IPS-18a (cell line): Measurements from ENCODE around the gene BCL7C.
"Not testable (repeated sequence)": the region's sequence is repeated elsewhere in the genome, so short reads cannot be mapped to it uniquely, and the experiment has no call there.

Source experiments
- H3K27ac ChIP-seq: one replicate; pipeline ENCODE4 v1.5.1; 2013; ENCODE audit warnings: low read length
- H3K27me3 ChIP-seq: one replicate; pipeline ENCODE4 v1.6.1; 2013; ENCODE audit warnings: mild to moderate bottlenecking, low read length; ENCODE audit not compliant: control insufficient read depth, insufficient read depth
- H3K36me3 ChIP-seq: one replicate; pipeline ENCODE4 v1.6.1; 2013; ENCODE audit warnings: low read depth, low read length; ENCODE audit not compliant: control insufficient read depth
- H3K4me1 ChIP-seq: one replicate; pipeline ENCODE4 v1.6.1; 2013; ENCODE audit warnings: low read depth, low read length; ENCODE audit not compliant: control insufficient read depth
- H3K4me3 ChIP-seq: one replicate; pipeline ENCODE4 v1.5.1; 2013; ENCODE audit warnings: low read length
- H3K9ac ChIP-seq: one replicate; pipeline ENCODE4 v1.6.1; 2013; ENCODE audit warnings: mild to moderate bottlenecking, low read length, moderate library complexity
- H3K9me3 ChIP-seq: one replicate; pipeline ENCODE4 v1.6.1; 2013; ENCODE audit warnings: low read depth, low read length; ENCODE audit not compliant: control insufficient read depth

BCL7C gene

DNA sequence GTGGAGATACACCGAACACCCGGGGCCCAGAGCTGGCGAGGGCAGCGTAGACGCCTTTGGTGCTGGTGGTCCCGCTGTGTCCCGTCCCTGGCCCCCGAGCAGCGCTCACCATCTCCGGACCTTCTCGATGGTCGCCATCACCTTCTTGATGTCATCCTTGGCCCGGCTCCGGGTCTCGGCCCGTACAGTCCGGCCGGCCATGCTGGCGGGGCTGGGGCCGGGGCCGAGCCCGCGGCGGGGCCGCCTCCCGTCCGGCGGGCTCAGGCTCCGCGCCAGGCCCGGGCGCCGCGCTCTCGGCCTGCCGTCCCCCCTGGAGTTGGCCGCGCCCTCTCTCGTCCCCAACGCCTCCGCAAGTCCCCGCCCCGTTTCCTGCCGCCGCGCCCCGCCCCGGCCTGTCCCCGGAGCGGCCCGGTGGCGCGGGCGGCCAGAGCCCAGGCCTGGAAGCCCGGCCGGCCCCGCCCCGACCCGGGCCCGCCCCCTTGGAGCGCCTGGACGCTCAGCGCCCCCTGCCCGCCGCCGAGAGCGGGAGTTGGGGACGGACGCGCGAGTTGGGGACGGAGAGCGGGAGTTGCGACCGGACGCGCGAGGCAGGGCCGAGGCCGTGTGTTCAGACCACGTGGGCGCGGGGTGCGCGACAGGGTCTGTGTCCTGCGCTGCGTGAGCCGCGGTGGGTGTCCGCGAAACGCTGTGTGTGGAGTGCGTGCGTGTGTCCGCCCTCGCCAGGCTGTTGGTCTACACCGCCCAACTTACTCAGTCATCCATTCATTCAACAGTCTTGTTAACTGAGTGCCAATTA, at the start of gene BCL7C:
TSS of gene BCL7C (minus strand) at position 334 of the 796 bp plus-strand sequence. CDS start at position 201, 133 bp downstream.
- no peaks in the 10 kb centered on the region for H3K9me3 ChIP-seq
- H3K27ac ChIP-seq, result no peak within 1 kb of the TSS
- peaks cover 11% of the 10 kb centered on the region for H3K4me1 ChIP-seq
- peak within 1 kb of the TSS; percentile 79 for H3K4me3 ChIP-seq
- H3K27me3 ChIP-seq, result peaks cover 13% of the 10 kb centered on the region
- peaks cover 4% of the 10 kb centered on the region for H3K36me3 ChIP-seq
- peak within 1 kb of the TSS; percentile 51 for H3K9ac ChIP-seq

DNA sequence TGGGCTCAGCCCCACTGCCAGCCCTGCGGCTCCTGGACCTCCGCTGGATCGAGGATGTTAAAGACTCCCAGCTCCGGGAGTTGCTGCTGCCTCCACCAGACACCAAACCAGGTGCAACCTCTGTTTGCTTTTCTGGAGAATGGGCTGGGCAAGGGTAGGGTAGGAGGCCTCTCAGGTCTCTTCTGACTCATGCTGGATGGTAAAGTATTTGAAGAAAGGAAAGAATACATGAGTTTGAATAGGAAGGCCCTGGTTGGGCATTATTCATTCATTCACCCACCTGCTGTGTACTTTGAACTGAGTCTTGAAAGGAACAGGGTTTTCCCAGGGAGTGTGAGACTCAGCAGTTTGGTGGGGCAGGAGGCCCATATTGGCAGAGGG, 48.5 kb upstream of the BCL7C start:
- no peaks in the 10 kb centered on the region for H3K9me3 ChIP-seq
- no peak overlapping the region for H3K4me3 ChIP-seq
- H3K27me3 ChIP-seq, result no peaks in the 10 kb centered on the region
- no peak overlapping the region for H3K27ac ChIP-seq
- no peak overlapping the region for H3K9ac ChIP-seq
- H3K4me1 ChIP-seq, result peaks cover 17% of the 10 kb centered on the region
- peaks cover 24% of the 10 kb centered on the region for H3K36me3 ChIP-seq

DNA sequence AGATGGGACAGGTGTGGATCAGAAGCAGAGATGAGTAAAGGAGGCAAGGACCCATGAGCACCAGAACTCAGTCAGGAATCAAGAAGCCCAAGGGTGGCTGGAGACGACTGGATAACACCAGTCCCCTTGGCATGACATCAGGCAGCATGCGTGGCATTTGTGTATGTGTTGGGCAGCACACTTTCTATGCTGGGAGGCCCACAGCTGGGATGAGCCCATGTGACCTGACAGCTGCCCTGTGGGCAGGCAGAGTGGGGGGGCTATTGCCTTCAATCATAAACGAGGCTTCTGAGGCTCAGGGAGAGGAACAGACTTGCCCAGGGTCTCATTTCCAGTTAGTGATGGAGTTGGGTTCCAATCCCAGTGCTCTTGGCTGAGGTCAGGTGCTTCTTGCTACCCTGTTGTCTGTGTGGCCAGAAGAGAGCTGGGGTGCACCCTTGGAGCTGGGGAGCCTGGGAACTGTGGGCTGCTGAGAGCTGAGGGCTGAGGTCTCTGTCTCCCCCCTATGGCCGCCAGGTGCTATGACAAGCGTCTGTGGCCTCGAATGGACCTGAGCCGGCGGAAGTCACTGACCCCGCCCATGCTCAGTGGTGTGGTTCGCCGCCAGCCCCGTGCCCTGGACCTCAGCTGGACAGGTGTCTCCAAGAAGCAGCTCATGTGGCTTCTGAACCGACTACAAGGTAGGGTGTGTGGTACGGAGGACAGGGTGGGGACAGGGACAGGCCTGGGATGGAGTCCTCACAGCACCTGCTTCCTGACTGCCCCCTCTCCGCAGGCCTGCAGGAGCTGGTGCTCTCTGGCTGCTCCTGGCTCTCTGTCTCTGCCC, 47.9 kb upstream of the BCL7C start:
- Histone ChIP-seq H3K4me1 (peaks cover 11% of the 10 kb centered on the region), H3K9me3 (no peaks in the 10 kb centered on the region), H3K9ac (no peak overlapping the region), H3K4me3 (no peak overlapping the region), H3K36me3 (peaks cover 29% of the 10 kb centered on the region), H3K27me3 (no peaks in the 10 kb centered on the region), H3K27ac (no peak overlapping the region)

DNA sequence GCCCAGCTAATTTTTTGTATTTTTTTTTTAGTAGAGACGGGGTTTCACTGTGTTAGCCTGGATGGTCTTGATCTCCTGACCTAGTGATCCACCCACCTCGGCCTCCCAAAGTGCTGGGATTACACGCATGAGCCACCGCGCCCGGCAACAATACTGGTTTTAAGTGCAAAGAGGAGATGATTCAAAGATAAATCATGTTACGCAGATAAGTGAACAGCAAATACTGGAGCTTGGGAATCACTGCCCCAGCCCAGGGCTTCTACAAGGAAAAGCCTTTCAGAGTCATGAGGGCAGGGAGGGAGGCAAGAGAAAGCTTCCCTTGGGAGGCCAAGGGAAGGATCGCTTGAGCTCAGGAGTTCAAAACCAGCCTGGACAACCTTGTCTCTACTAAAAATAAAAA, 45.7 kb upstream of the BCL7C start:
- not testable (repeated sequence) for H3K27me3 ChIP-seq, H3K9me3 ChIP-seq, H3K9ac ChIP-seq, H3K4me3 ChIP-seq, H3K27ac ChIP-seq, H3K4me1 ChIP-seq
- H3K36me3 ChIP-seq, result peaks cover 37% of the 10 kb centered on the region

DNA sequence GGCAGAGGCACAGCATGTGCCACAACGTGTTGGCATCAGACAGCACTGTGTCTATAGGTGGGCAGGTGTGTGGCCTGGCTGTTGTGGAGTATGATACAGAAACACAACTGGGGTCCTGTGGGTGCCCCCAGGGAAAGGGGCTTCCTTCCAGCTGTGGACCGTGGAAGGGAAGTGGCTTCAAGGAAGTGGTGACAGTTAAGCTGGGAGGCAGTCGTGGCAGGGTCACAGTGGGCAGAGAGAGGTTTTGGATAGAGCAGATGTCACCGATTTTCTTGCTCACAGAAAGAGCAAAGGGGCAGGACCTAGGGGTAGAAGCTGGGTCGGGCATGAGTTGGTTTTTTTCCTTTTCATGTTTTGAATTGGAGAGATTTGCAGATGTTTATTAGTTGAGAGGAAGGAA, 43.8 kb upstream of the BCL7C start:
- H3K9ac ChIP-seq, result no peak overlapping the region
- no peak overlapping the region for H3K4me3 ChIP-seq
- no peak overlapping the region for H3K27ac ChIP-seq
- peaks cover 34% of the 10 kb centered on the region for H3K36me3 ChIP-seq
- H3K9me3 ChIP-seq, result no peaks in the 10 kb centered on the region
- peaks cover 4% of the 10 kb centered on the region for H3K4me1 ChIP-seq
- H3K27me3 ChIP-seq, result no peaks in the 10 kb centered on the region

DNA sequence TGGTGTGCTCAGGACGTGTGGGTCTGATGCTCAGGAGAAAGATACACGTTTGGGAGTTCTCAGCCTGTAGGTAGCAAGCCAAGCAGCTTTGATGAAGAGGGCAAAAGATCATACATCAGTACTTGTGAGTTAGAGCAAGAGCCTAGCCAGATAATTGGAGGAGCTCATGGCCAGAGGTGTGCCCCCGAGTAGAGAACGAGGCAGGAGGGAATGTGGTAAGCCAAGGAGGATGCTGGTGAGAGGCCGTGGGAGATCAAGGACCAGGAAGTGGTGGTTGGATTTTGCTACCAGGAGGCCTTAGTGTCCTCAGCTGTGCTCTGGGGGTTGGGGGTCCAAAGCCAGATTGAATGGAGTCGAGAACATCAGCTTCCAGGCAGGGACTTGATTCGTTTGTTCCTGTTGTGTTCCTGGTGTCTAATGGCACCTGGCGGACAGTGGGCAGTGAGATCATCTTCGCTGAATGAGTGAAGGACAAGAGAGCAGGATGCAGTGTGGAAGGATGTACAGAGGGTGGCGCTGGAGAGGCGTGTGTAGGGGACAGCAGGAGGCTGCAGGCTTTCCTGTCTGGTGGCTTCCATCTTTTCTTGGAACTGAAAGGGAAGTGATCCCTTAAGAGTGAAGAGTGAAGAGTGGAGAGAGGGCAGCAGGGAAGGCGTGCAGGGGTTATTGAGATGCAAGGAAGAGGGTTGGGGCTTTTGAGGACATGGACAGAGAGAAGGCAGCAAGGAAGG, 41.1 kb upstream of the BCL7C start:
- H3K9ac ChIP-seq, result no peak overlapping the region
- H3K9me3 ChIP-seq, result no peaks in the 10 kb centered on the region
- no peaks in the 10 kb centered on the region for H3K27me3 ChIP-seq
- peaks cover 44% of the 10 kb centered on the region for H3K36me3 ChIP-seq
- H3K4me1 ChIP-seq, result no peaks in the 10 kb centered on the region
- no peak overlapping the region for H3K4me3 ChIP-seq
- H3K27ac ChIP-seq, result no peak overlapping the region

DNA sequence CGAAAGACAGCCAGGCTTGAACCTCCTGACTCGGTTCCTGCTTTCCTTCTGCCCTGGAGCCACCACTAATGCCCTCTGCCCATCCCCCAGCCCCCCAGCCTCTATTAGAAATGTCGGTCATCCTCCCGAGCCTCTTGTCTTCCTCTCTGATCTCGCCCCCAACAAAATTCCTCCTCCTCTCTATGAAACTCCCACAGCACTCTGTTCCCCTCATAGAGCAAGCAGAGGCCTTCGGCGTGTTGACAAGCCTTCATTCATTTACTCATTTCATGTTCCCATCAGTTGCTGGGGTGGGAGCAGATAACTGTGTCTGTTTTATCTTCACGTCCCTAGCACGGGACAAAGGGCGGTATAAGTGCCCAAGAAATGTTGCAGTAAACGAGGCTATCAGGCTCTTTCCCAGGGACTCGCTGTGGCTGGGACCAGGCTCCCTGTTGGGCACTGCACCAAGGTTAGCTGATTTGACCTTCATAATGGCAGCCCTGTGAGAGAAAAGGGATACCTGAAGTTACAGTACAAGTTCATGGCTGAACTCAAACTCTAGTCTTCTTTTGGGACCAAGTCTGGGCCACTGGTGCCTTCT, 37.3 kb upstream of the BCL7C start:
- no peak overlapping the region for H3K27ac ChIP-seq
- H3K36me3 ChIP-seq, result peaks cover 43% of the 10 kb centered on the region
- H3K9ac ChIP-seq, result no peak overlapping the region
- H3K27me3 ChIP-seq, result no peaks in the 10 kb centered on the region
- no peak overlapping the region for H3K4me3 ChIP-seq
- no peaks in the 10 kb centered on the region for H3K4me1 ChIP-seq
- H3K9me3 ChIP-seq, result no peaks in the 10 kb centered on the region

DNA sequence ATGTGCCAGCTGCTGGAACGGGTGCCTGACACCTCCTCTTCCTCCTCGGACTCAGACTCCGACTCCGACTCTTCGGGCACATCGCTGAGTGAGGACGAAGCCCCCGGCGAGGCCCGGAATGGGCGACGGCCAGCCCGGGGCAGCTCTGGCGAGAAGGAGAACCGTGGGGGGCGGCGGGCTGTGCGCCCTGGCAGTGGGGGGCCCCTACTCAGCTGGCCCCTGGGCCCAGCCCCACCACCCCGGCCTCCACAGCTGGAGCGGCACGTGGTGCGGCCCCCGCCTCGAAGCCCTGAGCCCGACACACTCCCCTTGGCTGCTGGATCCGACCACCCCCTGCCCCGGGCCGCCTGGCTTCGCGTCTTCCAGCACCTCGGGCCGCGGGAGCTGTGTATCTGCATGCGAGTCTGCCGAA, 36.3 kb upstream of the BCL7C start:
- Histone ChIP-seq H3K9ac (no peak overlapping the region), H3K4me1 (no peaks in the 10 kb centered on the region), H3K36me3 (peaks cover 38% of the 10 kb centered on the region), H3K9me3 (no peaks in the 10 kb centered on the region), H3K27ac (no peak overlapping the region), H3K4me3 (no peak overlapping the region), H3K27me3 (no peaks in the 10 kb centered on the region)

DNA sequence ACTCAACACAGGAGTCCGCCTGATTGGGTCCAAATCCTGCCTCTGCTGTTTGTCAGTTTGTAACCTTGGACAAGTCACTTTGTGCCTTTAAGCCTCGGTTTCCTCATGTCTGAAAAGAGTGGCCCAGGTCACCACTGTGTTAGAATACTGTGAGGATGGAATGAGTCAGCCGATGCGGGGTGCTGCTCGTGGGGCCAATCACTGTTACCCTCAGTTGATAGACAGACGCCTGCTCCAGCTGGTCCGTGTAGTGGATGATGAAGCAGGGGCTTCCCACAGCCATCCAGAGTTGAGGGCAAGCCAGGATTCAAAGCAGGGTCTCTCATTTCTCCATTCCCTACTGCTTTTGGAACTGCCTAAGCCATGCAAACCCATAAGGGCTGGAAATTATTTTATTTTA, 35.3 kb upstream of the BCL7C start:
- Histone ChIP-seq H3K36me3 (peaks cover 33% of the 10 kb centered on the region), H3K27me3 (no peaks in the 10 kb centered on the region), H3K27ac (no peak overlapping the region), H3K9me3 (no peaks in the 10 kb centered on the region), H3K4me3 (no peak overlapping the region), H3K9ac (no peak overlapping the region), H3K4me1 (no peaks in the 10 kb centered on the region)

DNA sequence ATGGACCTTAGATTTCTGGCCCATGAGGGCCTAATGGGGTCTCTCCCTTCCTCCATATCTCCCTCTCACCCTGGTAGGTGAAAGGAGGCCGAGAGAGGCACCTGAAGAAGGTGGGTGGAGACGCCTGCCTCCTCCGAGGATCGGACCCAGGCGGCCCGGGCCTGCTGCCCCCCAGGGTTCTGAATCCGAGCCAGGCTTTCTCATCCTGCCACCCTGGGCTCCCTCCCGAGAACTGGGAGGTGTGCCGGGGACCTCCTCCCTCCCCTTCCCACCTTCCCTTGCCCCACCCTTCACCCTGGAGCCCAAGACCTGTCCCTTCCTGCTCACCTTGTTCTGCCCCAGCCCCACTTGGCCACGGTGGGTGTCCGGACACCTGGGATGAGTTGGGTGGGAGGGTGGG, 34.5 kb upstream of the BCL7C start:
- no peak overlapping the region for H3K4me3 ChIP-seq
- no peak overlapping the region for H3K9ac ChIP-seq
- H3K27ac ChIP-seq, result no peak overlapping the region
- no peaks in the 10 kb centered on the region for H3K27me3 ChIP-seq
- H3K4me1 ChIP-seq, result no peaks in the 10 kb centered on the region
- H3K36me3 ChIP-seq, result peaks cover 31% of the 10 kb centered on the region
- H3K9me3 ChIP-seq, result no peaks in the 10 kb centered on the region

DNA sequence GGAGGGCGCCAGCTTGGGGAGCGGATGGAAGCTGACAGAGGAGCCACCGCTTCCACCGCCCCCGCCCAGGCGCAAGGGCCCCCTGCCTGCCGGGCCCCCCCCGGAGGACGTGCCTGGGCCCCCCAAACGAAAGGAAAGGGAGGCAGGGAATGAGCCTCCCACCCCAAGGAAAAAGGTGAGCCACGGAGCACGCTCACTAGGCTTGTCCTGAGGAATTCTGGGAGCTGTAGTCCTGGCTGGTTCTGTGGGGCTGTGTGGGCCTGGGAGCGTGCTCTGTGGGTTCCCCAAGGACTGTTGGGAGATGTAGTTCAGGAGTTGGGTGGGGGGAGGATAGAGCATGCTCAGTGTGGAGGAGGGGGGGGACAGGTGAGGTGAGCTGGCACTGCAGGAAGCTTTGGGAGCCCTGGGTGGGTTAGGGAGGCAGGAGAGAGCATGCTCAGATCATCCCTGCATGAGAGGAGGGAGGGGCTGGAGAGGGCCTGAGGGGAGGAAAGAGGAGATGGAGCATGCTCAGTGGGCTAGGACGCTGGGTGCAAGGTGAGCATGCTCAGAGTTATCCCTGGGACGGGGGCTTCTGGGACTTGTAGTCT, 34.0 kb upstream of the BCL7C start:
- Histone ChIP-seq H3K9ac (no peak overlapping the region), H3K27ac (no peak overlapping the region), H3K4me1 (no peaks in the 10 kb centered on the region), H3K9me3 (no peaks in the 10 kb centered on the region), H3K36me3 (peaks cover 29% of the 10 kb centered on the region), H3K4me3 (no peak overlapping the region), H3K27me3 (no peaks in the 10 kb centered on the region)
